ENCODE results near the gene GMPS.

- TF ChIP-seq LARP7 (IDR thresholded peaks at IDR 0.05) (no peak), NRF1 (conservative IDR thresholded peaks at IDR 0.05; ENCODE audit: low read depth, low read length) (no peak), CREM (IDR thresholded peaks at IDR 0.05; ENCODE audit: low read depth) (no peak), YY1 (IDR thresholded peaks at IDR 0.05; ENCODE audit: low read depth, low read length) (no peak), CTCF (IDR thresholded peaks at IDR 0.05 in 2 of 3, conservative IDR thresholded peaks at IDR 0.05 in 1 of 3; ENCODE audit: control insufficient read depth in 2 of 3, extremely low read depth in 1 of 3, insufficient read depth in 1 of 3, low read depth in 3 of 3, low read length in 3 of 3) (no peak), ZNF217 (IDR thresholded peaks at IDR 0.05) (no peak), HDGF (IDR thresholded peaks at IDR 0.05) (no peak), POLR2AphosphoS2 (IDR thresholded peaks at IDR 0.05; ENCODE audit: low read depth, low read length) (no peak)
Measured at GRCh38 chr3:155983834-155984474, 113.5 kb downstream of the GMPS start.

Measured in GM12878 (cell line).